Brain microvascular endothelial cell (primary cell): ENCODE measurements around the gene RNF123.
A peak's percentile ranks its signal among the peaks of the same experiment; 100 is the strongest.
"Not testable (repeated sequence)": the region's sequence is repeated elsewhere in the genome, so short reads cannot be mapped to it uniquely, and the experiment has no call there.

ENCODE experiments used
- DNase-seq: peaks from one replicate; pipeline ENCODE4 v3.0.0-alpha.2; 2020
- H3K27ac ChIP-seq: fragments of 250-450 bp; sonication (Bioruptor Pico); 2 replicates; pipeline ENCODE4 v1.5.1; 2020; ENCODE audit warnings: mild to moderate bottlenecking, moderate library complexity
- H3K27me3 ChIP-seq: fragments of 250-450 bp; sonication (Bioruptor Pico); replicated peaks from 2 replicates; pipeline ENCODE4 v1.5.1; 2020; ENCODE audit warnings: mild to moderate bottlenecking
- H3K36me3 ChIP-seq: fragments of 250-450 bp; sonication (Bioruptor Pico); replicated peaks from 2 replicates; pipeline ENCODE4 v1.5.1; 2020; ENCODE audit warnings: mild to moderate bottlenecking
- H3K4me3 ChIP-seq: 2 replicates; pipeline ENCODE4 v1.5.1; 2011; ENCODE audit warnings: low read depth, mild to moderate bottlenecking, control low read depth, low read length, moderate library complexity
- in situ Hi-C: cut with HindIII; loops from 2 replicates; pipeline ENCODE4 v1.10.0; 2017; ENCODE audit warnings: low sequenced_read_pairs, low pct_ligation_motif_present

Gene RNF123

DNA sequence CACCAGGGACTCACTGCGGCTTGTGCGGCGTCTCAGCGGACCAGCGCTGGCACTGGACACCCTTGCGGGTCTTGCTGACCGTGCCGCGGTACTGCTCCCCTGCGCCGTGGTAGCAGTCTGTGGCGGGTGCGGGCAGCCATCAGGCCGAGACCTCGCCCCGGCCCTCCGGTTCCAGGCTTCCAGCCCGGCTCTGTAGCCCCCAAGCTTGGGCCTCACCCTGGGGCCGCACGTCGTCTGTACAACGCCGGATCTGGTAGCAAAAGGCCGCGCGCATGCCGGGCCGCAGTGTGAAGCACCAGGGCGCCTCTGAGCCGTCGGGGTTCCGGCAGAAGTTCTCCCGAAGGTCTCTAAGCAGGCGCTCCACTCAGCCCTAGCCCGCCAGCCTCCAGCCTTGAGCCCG lies 3.5 kb upstream of the RNF123 start:
- H3K4me3 ChIP-seq, DNase-seq, H3K27me3 ChIP-seq, in situ Hi-C loops, H3K27ac ChIP-seq: not testable (repeated sequence)
- peaks cover 27% of the 10 kb centered on the region for H3K36me3 ChIP-seq

DNA sequence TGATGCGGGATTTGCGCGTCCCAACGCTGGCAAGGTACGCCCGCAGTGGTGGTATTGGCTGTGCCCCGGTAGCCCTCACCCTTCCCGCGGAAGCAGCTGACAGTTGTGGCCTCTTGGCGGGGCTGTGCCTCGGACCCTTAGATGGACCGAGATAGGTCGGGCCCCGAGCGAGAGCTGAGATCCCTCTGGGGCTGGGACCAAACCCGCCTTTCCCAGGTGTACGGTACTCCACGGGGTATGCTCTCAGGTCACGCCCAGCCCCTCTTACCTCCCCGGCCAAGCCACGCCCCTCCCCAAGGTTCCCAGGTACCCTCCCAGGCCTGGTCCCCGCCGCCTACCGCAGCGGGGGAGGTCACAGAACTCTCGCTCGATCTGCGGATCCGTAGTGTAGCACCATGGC lies 3.0 kb upstream of the RNF123 start:
- peak overlapping the region; percentile 41 for H3K4me3 ChIP-seq
- H3K27ac ChIP-seq, H3K27me3 ChIP-seq, DNase-seq, in situ Hi-C loops: not testable (repeated sequence)
- H3K36me3 ChIP-seq = peaks cover 24% of the 10 kb centered on the region

DNA sequence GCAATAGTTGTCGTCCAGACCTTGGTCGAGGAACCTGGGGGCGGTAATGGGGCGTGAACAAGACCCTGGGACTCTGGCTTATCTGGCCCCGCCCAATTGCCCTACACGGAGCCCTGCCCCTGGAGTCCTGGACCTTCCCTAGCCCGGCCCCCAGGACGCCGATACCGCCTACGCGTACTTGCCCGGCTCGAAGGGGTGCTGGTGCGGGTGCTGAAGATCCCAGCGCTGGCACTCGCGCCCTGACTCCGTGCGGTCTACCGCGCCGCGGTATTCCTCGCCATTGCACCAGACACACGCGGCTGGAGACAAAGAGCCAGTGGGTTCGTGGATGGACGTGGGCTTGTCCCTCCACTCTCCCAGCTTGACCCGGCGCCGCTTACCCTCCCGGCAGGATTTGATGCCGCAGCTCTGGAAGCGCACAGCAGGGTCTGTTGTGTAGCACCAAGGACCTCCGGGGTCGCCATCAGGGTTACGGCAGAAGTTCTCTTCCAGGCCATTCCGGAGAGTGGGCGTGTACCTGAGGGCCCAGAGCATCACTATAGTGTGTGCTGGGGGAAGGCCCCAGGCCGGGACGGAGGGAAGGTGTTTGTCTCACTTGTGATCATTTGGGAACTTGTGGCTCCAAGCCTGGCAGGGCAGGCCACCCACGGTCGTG lies 2.5 kb upstream of the RNF123 start:
- peak overlapping the region; percentile 41 for H3K4me3 ChIP-seq
- in situ Hi-C loops, H3K27ac ChIP-seq, H3K27me3 ChIP-seq: not testable (repeated sequence)
- H3K36me3 ChIP-seq = peaks cover 18% of the 10 kb centered on the region
- DNase-seq = peak; percentile 44

DNA sequence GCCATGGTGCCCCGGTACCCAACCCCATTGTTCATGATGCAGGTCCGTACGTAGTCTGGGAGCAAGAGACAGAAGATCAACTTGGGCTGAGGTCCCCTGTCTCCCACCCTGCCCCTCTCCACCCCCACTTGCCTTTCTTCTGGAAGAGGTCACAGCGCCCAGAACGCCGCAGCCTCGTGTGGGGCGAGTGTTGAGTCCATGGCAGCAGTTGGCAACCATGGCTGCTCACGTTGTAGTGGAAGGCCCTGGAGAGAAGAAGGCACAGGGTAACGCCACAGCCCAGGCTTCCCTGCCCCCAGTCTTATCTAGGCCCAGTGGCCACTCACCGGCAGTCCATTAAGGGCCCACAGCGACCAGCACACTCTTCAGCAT lies 1.9 kb upstream of the RNF123 start:
- H3K36me3 ChIP-seq = peaks cover 16% of the 10 kb centered on the region
- in situ Hi-C loops, H3K27me3 ChIP-seq, DNase-seq, H3K4me3 ChIP-seq, H3K27ac ChIP-seq: not testable (repeated sequence)

DNA sequence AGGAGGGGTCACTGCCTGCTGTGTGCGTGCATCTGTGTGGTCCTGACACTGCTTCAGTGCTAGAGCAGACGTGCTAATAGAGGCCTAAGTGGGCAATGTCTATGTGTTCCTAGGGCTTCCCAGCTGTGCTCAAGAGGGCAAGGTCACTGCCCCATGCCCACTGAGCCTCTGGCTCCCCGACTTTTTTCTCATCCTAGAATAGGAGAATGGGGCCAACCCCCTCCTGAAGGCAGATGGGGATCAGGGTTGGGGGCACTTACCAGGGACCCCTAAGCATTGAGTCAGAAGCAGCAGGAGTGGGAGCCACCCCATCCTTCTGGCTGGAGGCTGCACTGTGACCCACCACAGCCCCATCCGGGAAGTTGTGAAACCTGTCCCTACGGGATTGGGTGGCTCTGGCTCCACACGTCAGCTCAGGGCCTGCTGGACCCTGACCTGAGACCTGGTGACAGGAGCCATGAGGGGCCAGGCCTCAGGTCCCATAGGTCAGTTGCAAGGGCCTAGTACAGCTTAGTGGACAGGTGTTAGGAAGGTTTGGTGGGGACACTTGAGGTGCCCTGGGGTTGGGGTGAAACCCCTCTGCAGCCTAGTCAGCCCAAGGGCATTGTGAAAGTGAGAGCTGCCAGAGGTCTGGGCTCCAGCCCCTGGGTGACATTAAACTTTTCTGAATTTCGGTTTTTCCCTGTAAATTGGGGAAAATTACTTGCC lies 865 bp upstream of the RNF123 start:
- H3K36me3 ChIP-seq, H3K27ac ChIP-seq, H3K27me3 ChIP-seq, in situ Hi-C loops, H3K4me3 ChIP-seq, DNase-seq: not testable (repeated sequence)

DNA sequence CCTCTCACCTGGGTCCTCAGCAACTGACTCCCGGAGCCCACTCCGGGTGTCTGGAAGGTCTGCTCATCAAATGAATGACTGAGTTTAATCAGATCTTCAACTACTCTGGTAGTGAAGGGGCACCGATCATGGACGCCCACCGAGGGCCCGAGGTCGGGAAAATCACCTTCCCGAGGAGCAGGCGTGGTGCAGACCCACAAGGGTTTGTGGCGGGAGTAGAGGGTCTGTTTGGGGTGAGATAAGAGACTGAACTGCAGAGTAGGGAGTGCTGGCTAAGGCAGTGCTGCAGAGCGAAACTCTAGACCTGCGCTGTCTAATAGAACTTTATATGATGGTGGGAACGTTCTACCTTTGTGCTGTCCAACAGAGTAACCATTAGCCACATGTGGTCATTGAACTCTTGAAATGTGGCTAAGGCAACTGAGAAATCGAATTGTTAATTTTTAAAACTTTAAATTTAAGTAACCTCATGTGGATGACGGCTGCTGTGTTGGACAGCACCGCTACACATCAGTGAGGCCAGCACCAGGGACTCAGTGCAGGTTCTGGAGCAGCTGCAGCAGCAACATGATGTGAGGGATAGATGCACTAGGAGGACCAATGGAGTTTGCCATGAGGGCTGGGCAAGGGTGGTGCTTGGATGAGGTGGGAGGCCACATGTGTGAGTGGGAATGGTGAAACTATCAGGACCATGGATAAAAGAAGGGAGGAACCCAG lies 709 bp downstream of the RNF123 start:
- in situ Hi-C loops = not testable (repeated sequence)

DNA sequence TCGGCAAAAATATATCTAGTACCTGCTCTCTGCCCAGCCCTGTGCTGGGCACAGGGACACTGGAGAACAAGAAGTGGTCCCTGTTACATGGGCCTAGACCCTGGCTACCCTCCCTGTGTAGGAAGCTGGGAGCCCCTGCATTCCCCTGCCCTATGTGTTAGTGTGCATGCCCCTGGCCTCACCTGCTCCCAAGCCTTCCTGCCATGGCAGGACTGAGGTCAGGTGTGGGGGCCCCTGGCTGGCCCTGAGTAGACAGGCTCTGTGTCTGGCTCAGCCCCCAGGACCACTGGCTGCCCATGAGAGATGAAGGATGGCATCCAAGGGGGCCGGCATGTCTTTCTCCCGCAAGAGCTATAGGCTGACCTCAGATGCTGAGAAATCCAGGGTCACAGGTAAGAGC lies 1.5 kb downstream of the RNF123 start:
- DNase-seq, in situ Hi-C loops, H3K36me3 ChIP-seq, H3K27ac ChIP-seq, H3K27me3 ChIP-seq, H3K4me3 ChIP-seq: not testable (repeated sequence)

More for the DNA sequence above, 709 bp downstream of the RNF123 start:
- H3K27ac ChIP-seq, H3K36me3 ChIP-seq, DNase-seq, H3K27me3 ChIP-seq: not testable (repeated sequence)
- H3K4me3 ChIP-seq = peak overlapping the region; percentile 94

DNA sequence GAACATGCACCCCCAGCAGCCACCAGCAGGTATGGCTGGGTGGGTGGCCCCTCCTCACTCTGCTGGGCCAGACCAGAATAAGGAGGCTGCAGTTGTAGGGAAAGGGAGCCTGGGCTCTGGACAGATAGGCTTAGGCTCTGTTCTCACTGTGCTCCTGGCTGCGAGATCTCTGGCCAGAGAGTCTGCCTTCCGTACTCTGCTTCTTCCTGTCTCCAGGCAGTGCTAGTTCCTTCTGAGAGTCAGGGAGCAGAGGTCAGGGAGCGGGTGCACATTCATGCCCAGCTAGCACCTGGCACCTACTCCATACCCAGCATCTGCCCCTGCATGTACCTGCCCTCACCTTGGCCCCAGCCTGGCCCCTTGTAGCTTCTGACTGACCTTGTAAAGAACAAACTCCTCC lies 2.1 kb downstream of the RNF123 start:
- in situ Hi-C loops, H3K27me3 ChIP-seq, H3K36me3 ChIP-seq, H3K4me3 ChIP-seq, DNase-seq, H3K27ac ChIP-seq: not testable (repeated sequence)

DNA sequence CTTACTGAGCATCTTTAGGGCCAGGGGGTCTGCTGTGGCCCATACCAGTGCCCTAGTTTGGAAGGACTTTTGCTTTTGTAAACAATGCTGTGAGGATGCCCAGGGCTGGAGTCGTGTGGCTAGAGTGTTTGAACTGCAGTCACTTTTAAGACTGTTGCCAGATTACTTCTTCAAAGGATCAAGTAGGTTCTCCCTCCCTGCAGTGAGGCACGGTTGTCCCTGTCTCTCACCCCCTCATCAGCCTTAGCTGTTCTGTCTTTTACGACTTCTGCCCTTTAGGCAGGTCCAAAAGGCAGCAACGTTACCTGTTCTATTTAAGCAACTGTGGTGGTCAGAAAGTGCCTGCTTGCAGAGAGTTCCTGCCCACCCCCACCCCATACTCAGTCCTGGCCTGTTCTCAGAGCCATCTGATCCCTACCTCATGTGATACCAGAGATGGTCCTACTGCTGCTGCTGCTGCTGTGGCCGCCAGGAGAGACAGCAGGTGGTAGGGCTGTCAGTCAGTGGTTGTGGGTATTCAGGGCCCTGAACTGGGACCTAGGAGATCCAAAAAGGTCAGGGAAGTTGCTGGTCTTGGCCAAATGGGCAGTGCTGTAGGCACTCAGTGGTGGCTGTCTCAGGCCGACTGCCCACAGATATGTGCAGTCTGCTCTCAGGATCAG lies 5.2 kb downstream of the RNF123 start:
- H3K27ac ChIP-seq, H3K27me3 ChIP-seq, H3K4me3 ChIP-seq, H3K36me3 ChIP-seq, in situ Hi-C loops, DNase-seq: not testable (repeated sequence)

DNA sequence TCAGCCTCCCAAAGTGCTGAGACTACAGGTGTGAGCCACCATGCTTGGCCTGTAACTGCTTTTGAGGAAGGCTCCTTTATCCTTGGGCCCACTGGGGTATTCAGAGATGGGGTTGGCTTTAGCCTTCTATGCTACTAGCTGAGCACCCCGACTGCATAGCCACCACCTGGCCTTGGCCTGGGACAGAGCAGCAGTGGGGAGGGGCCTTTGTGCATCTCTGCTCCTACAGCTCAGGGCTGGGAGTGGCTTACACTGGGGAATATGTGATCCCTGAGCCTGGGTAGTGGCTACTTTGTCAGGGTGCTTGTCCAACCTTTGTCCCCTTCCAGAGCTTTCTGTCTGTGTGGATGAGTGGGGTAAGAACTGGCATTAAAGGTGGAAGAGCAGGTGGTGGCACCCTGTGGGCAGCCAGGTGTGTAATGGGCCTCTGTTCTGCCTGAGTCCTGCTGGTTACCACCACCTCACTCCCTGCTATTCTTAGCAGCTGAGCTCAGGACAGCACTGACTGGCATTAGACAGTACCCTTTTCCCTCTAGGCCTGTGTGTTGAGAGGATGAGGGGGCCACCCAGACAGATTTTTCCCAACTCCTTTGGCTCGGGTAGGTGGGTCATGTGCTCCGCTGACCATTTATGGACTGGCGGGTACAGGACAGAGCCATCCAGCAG lies 6.1 kb downstream of the RNF123 start:
- H3K4me3 ChIP-seq, DNase-seq, H3K36me3 ChIP-seq, H3K27me3 ChIP-seq, H3K27ac ChIP-seq, in situ Hi-C loops: not testable (repeated sequence)
